ENCODE measurements around the gene WFIKKN1. TPM values are rescaled to one million over a fixed set of nuclear protein-coding genes. Genes with fewer than 3 reads are reported as not detected.

Gene WFIKKN1
- total and polyA plus RNA-seq, 12 donors: 0.18 to 3.9 (median 0.45) TPM; not detected in 2

- no peak for TF ChIP-seq POLR2A (IDR thresholded peaks at IDR 0.05)
- TF ChIP-seq, protein P1, sequence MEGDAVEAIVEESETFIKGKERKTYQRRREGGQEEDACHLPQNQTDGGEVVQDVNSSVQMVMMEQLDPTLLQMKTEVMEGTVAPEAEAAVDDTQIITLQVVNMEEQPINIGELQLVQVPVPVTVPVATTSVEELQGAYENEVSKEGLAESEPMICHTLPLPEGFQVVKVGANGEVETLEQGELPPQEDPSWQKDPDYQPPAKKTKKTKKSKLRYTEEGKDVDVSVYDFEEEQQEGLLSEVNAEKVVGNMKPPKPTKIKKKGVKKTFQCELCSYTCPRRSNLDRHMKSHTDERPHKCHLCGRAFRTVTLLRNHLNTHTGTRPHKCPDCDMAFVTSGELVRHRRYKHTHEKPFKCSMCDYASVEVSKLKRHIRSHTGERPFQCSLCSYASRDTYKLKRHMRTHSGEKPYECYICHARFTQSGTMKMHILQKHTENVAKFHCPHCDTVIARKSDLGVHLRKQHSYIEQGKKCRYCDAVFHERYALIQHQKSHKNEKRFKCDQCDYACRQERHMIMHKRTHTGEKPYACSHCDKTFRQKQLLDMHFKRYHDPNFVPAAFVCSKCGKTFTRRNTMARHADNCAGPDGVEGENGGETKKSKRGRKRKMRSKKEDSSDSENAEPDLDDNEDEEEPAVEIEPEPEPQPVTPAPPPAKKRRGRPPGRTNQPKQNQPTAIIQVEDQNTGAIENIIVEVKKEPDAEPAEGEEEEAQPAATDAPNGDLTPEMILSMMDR (IDR thresholded peaks at IDR 0.05): no peak
- Histone ChIP-seq H3K4me3 (no peak overlapping the region), H3K27me3 (no peaks in the 10 kb centered on the region), H3K9me3 (replicated peaks in 1 of 3) (no peaks in the 10 kb centered on the region), H3K36me3 (replicated peaks in 1 of 2) (peaks cover 0 to 3% of the 10 kb centered on the region in 2 donors), H3K27ac (no peak overlapping the region), H3K4me1 (replicated peaks in 1 of 2) (no peaks in the 10 kb centered on the region)
- WGBS, 4 donors: 52 to 61% (median 55%) methylated on average over 6 to 7 of the region's 7 CpGs
- DNase-seq: peak in 1 of 7 donors; percentile 76
- intact Hi-C loops (cut with DNase I): no loop called here
Observed at GRCh38 chr16:600781-601180, 30.0 kb upstream of the WFIKKN1 start.

DNA sequence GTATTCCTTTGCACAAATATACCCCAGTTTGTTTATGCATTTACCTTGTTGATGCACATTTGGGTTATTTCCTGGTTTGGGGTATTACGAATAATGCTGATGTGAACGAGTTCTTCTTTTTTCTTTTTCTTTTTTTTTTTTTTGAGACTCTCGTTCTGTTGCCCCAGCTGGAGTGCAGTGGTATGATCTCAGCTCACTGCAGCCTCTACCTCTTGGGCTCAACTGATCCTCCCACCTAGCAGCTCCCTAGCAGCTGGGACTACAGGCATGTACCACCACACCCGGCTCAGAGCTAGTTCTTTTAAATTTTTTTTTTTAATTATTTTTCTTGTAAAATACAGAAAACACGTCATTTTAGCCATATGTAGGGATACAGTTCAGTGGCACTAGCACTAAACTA is 26.9 kb upstream of the WFIKKN1 start:
- intact Hi-C loops (cut with DNase I): no loop called here
- no peak for TF ChIP-seq POLR2A (IDR thresholded peaks at IDR 0.05)
- Histone ChIP-seq H3K27me3 (no peaks in the 10 kb centered on the region), H3K9me3 (replicated peaks in 1 of 3) (no peaks in the 10 kb centered on the region), H3K4me1 (replicated peaks in 1 of 2) (no peaks in the 10 kb centered on the region), H3K36me3 (replicated peaks in 1 of 2) (peaks cover 0 to 3% of the 10 kb centered on the region in 2 donors), H3K27ac (no peak overlapping the region), H3K4me3 (no peak overlapping the region)
- DNase-seq: no peak
- WGBS, 4 donors: 82 to 91% (median 84%) methylated on average over 5 of the region's 5 CpGs

DNA sequence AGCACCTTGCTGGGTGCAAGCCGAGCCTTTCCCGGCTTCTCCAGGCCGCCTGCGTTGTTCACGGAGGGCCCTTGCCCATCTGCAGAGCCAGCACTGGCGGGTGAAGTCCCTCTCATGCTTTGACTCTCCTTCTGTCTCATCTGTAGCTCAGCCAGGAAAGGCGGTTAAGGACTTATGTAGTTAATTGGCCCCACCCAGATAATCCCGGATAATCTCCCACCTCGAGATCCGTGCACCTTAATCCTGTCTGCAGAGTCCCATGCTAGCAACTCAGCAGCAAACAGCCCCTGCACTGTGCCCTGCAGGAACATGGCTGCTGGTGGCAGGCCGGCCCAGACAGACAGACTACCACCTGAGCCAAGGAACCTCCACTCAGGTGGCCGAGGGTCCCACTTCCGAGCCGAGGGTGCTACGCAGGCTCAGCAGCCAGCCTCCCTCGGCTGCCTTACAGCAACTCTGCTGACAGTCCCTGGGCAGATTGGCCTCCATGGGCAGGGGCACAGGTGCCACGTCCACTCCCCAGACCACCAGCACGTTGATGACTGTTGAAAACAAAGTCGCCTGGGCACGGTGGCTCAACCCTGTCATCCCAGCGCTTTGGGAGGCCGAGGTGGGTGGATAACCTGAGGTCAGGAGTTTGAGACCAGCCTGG is 24.0 kb upstream of the WFIKKN1 start:
- TF ChIP-seq, protein P1 (IDR thresholded peaks at IDR 0.05): no peak
- TF ChIP-seq POLR2A (IDR thresholded peaks at IDR 0.05): no peak
- Histone ChIP-seq H3K9me3 (replicated peaks in 1 of 3) (no peaks in the 10 kb centered on the region), H3K36me3 (replicated peaks in 1 of 2) (no peaks in the 10 kb centered on the region), H3K4me1 (replicated peaks in 1 of 2) (no peaks in the 10 kb centered on the region), H3K27me3 (no peaks in the 10 kb centered on the region), H3K4me3 (no peak overlapping the region), H3K27ac (no peak overlapping the region)
- 93 to 98% (median 97%) methylated on average over 17 to 22 of the region's 22 CpGs for WGBS, 4 donors
- intact Hi-C loops (cut with DNase I): no loop called here
- no peak for DNase-seq

DNA sequence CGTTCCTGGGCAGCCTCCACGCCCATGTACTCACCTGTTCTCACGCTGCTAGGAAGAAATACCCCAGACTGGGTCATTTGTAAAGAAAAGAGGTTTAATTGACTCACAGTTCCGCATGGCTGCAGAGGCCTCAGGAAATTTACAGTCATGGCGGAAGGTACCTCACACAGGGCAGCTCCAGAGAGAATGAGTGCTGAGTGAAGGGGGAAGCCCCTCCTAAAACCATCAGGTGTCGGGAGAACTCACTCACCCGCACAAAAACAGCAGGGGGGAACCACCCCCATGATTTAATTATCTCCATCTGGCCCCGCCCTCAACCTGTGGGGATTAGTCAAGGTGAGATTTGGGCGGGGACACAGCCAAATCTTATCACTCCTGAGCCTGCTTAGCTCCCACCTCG is 22.8 kb upstream of the WFIKKN1 start:
- H3K27ac ChIP-seq: no peak overlapping the region
- no peak for DNase-seq
- H3K27me3 ChIP-seq: no peaks in the 10 kb centered on the region
- WGBS, 4 donors: 86 to 93% (median 91%) methylated on average over 6 to 10 of the region's 10 CpGs
- H3K9me3 ChIP-seq (replicated peaks in 1 of 3): no peaks in the 10 kb centered on the region
- H3K36me3 ChIP-seq (replicated peaks in 1 of 2): no peaks in the 10 kb centered on the region
- no peak overlapping the region for H3K4me3 ChIP-seq
- no peaks in the 10 kb centered on the region for H3K4me1 ChIP-seq (replicated peaks in 1 of 2)
- TF ChIP-seq POLR2A (IDR thresholded peaks at IDR 0.05): no peak
- TF ChIP-seq, protein P1 (IDR thresholded peaks at IDR 0.05): no peak
- intact Hi-C loops (cut with DNase I): no loop called here

GRCh38 chr16:609316-609715 is 21.5 kb upstream of the WFIKKN1 start:
- no peaks in the 10 kb centered on the region for H3K4me1 ChIP-seq (replicated peaks in 1 of 2)
- WGBS, 4 donors: 79 to 85% (median 81%) methylated on average over 12 to 13 of the region's 13 CpGs

More at GRCh38 chr16:609316-609715, 21.5 kb upstream of the WFIKKN1 start:
- Histone ChIP-seq H3K36me3 (replicated peaks in 1 of 2) (no peaks in the 10 kb centered on the region), H3K9me3 (replicated peaks in 1 of 3) (no peaks in the 10 kb centered on the region), H3K27me3 (no peaks in the 10 kb centered on the region), H3K4me3 (no peak overlapping the region), H3K27ac (no peak overlapping the region)
- DNase-seq: no peak
- intact Hi-C loops (cut with DNase I): no loop called here
- TF ChIP-seq, protein P1 (IDR thresholded peaks at IDR 0.05): no peak
- TF ChIP-seq POLR2A (IDR thresholded peaks at IDR 0.05): no peak
